SK-N-SH treated with all-trans-retinoic acid at 6 μM for 48 hours (cell line): ENCODE measurements around the gene ADAM8.

Experiments
- ATAC-seq: fragments of 200-7000 bp; cut with Tn5 transposase; 3 replicates; pipeline ENCODE4 v1.9.1; 2020; ENCODE audit warnings: mild to moderate bottlenecking, moderate library complexity
- ARNTL ChIP-seq: fragments of 450-650 bp; formaldehyde crosslinking; IDR thresholded peaks from 2 replicates; pipeline ENCODE4 v1.5.0; 2020; ENCODE audit warnings: low read depth, mild to moderate bottlenecking, moderate library complexity, borderline replicate concordance
- BACH2 ChIP-seq: fragments of 250-450 bp; sonication (Bioruptor Pico); IDR thresholded peaks from 2 replicates; pipeline ENCODE4 v1.9.0; 2021; ENCODE audit warnings: mild to moderate bottlenecking, borderline replicate concordance
- CSDC2 ChIP-seq: fragments of 250-450 bp; sonication (Bioruptor Pico); IDR thresholded peaks from 2 replicates; pipeline ENCODE4 v1.5.0; 2020; ENCODE audit warnings: mild to moderate bottlenecking, moderate library complexity
- ESRRG ChIP-seq: fragments of 250-450 bp; sonication (Bioruptor Pico); IDR thresholded peaks from 2 replicates; pipeline ENCODE4 v1.6.1; 2021; ENCODE audit warnings: mild to moderate bottlenecking
- ISL1 ChIP-seq: fragments of 250-450 bp; sonication (Bioruptor Pico); IDR thresholded peaks from 2 replicates; pipeline ENCODE4 v2.1.2; 2022; ENCODE audit warnings: mild to moderate bottlenecking, moderate library complexity
- OSR1 ChIP-seq: fragments of 250-450 bp; sonication (Bioruptor Pico); IDR thresholded peaks from 2 replicates; pipeline ENCODE4 v1.8.0; 2022; ENCODE audit warnings: moderate library complexity, mild to moderate bottlenecking, inconsistent platforms
- POU6F1 ChIP-seq: fragments of 250-450 bp; sonication (Bioruptor Pico); IDR thresholded peaks from 2 replicates; pipeline ENCODE4 v1.8.0; 2021; ENCODE audit warnings: low read depth, mild to moderate bottlenecking, moderate library complexity, borderline replicate concordance
- RARB ChIP-seq: fragments of 250-450 bp; sonication (Bioruptor Pico); IDR thresholded peaks from 2 replicates; pipeline ENCODE4 v1.8.0; 2021; ENCODE audit warnings: mild to moderate bottlenecking, moderate library complexity
- SNAI2 ChIP-seq: fragments of 250-450 bp; sonication (Bioruptor Pico); IDR thresholded peaks from 2 replicates; pipeline ENCODE4 v1.5.0; 2020; ENCODE audit warnings: mild to moderate bottlenecking, moderate library complexity
- TCF4 ChIP-seq: fragments of 250-450 bp; sonication (Bioruptor Pico); IDR thresholded peaks from 2 replicates; pipeline ENCODE4 v1.8.0; 2021; ENCODE audit warnings: mild to moderate bottlenecking, moderate library complexity, borderline replicate concordance
- TOX ChIP-seq: fragments of 250-450 bp; sonication (Bioruptor Pico); IDR thresholded peaks from 2 replicates; pipeline ENCODE4 v1.8.0; 2021; ENCODE audit warnings: mild to moderate bottlenecking, moderate library complexity, borderline replicate concordance
- ZC3H10 ChIP-seq: fragments of 250-450 bp; sonication (Bioruptor Pico); IDR thresholded peaks from 2 replicates; pipeline ENCODE4 v1.5.1; 2021; ENCODE audit warnings: mild to moderate bottlenecking, moderate library complexity
- ZNF565 ChIP-seq: fragments of 450-650 bp; formaldehyde crosslinking; conservative IDR thresholded peaks from 2 replicates; pipeline ENCODE4 v1.5.0; 2020; ENCODE audit warnings: low read depth, mild to moderate bottlenecking, moderate library complexity
- ZNF70 ChIP-seq: fragments of 450-650 bp; formaldehyde crosslinking; IDR thresholded peaks from 2 replicates; pipeline ENCODE4 v1.5.0; 2020; ENCODE audit warnings: mild to moderate bottlenecking, moderate library complexity
- ZNF8 ChIP-seq: fragments of 450-650 bp; formaldehyde crosslinking; IDR thresholded peaks from 2 replicates; pipeline ENCODE4 v1.5.0; 2020; ENCODE audit warnings: mild to moderate bottlenecking, moderate library complexity
- TF ChIP-seq, protein P1 (sequence below): fragments of 250-450 bp; sonication (Bioruptor Pico); IDR thresholded peaks from 2 replicates; pipeline ENCODE4 v1.5.1; 2021; ENCODE audit warnings: mild to moderate bottlenecking, moderate library complexity
- TF ChIP-seq, protein P2 (sequence below): fragments of 250-450 bp; sonication (Bioruptor Pico); IDR thresholded peaks from 2 replicates; pipeline ENCODE4 v1.5.1; 2020; ENCODE audit warnings: low read depth, mild to moderate bottlenecking, moderate library complexity
- TF ChIP-seq, protein P3 (sequence below): fragments of 250-450 bp; sonication (Bioruptor Pico); IDR thresholded peaks from 2 replicates; pipeline ENCODE4 v1.5.0; 2020; ENCODE audit warnings: mild to moderate bottlenecking, moderate library complexity

ADAM8 gene

GRCh38 chr10:133245439-133246235 is 31.0 kb downstream of the ADAM8 start:
- ATAC-seq, result no peak
- no peak for TF ChIP-seq ZNF8 (CRISPR knock-in tag)
- no peak for TF ChIP-seq OSR1
- no peak for TF ChIP-seq CSDC2 (CRISPR knock-in tag)
- TF ChIP-seq, protein P1, sequence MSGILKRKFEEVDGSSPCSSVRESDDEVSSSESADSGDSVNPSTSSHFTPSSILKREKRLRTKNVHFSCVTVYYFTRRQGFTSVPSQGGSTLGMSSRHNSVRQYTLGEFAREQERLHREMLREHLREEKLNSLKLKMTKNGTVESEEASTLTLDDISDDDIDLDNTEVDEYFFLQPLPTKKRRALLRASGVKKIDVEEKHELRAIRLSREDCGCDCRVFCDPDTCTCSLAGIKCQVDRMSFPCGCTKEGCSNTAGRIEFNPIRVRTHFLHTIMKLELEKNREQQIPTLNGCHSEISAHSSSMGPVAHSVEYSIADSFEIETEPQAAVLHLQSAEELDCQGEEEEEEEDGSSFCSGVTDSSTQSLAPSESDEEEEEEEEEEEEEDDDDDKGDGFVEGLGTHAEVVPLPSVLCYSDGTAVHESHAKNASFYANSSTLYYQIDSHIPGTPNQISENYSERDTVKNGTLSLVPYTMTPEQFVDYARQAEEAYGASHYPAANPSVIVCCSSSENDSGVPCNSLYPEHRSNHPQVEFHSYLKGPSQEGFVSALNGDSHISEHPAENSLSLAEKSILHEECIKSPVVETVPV (CRISPR knock-in tag), result no peak
- TF ChIP-seq ZNF565 (CRISPR knock-in tag), result no peak
- TF ChIP-seq RARB (CRISPR knock-in tag), result no peak
- no peak for TF ChIP-seq SNAI2
- no peak for TF ChIP-seq ESRRG (CRISPR knock-in tag)
- TF ChIP-seq ZC3H10, result no peak
- no peak for TF ChIP-seq TCF4 (CRISPR knock-in tag)
- TF ChIP-seq BACH2 (CRISPR knock-in tag), result no peak
- TF ChIP-seq, protein P2, sequence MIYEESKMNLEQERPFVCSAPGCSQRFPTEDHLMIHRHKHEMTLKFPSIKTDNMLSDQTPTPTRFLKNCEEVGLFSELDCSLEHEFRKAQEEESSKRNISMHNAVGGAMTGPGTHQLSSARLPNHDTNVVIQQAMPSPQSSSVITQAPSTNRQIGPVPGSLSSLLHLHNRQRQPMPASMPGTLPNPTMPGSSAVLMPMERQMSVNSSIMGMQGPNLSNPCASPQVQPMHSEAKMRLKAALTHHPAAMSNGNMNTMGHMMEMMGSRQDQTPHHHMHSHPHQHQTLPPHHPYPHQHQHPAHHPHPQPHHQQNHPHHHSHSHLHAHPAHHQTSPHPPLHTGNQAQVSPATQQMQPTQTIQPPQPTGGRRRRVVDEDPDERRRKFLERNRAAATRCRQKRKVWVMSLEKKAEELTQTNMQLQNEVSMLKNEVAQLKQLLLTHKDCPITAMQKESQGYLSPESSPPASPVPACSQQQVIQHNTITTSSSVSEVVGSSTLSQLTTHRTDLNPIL (CRISPR knock-in tag), result no peak
- no peak for TF ChIP-seq ARNTL
- TF ChIP-seq, protein P3, sequence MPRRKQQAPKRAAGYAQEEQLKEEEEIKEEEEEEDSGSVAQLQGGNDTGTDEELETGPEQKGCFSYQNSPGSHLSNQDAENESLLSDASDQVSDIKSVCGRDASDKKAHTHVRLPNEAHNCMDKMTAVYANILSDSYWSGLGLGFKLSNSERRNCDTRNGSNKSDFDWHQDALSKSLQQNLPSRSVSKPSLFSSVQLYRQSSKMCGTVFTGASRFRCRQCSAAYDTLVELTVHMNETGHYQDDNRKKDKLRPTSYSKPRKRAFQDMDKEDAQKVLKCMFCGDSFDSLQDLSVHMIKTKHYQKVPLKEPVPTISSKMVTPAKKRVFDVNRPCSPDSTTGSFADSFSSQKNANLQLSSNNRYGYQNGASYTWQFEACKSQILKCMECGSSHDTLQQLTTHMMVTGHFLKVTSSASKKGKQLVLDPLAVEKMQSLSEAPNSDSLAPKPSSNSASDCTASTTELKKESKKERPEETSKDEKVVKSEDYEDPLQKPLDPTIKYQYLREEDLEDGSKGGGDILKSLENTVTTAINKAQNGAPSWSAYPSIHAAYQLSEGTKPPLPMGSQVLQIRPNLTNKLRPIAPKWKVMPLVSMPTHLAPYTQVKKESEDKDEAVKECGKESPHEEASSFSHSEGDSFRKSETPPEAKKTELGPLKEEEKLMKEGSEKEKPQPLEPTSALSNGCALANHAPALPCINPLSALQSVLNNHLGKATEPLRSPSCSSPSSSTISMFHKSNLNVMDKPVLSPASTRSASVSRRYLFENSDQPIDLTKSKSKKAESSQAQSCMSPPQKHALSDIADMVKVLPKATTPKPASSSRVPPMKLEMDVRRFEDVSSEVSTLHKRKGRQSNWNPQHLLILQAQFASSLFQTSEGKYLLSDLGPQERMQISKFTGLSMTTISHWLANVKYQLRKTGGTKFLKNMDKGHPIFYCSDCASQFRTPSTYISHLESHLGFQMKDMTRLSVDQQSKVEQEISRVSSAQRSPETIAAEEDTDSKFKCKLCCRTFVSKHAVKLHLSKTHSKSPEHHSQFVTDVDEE, result no peak

GRCh38 chr10:133243593-133243992 is 33.1 kb downstream of the ADAM8 start:
- no peak; the same call in 2 of the 3 replicates for ATAC-seq
- TF ChIP-seq ZC3H10 (no peak), SNAI2 (no peak), CSDC2 (CRISPR knock-in tag) (no peak), ZNF70 (CRISPR knock-in tag) (no peak), BACH2 (CRISPR knock-in tag) (no peak), TOX (CRISPR knock-in tag) (no peak), RARB (CRISPR knock-in tag) (no peak), POU6F1 (CRISPR knock-in tag) (no peak), ARNTL (no peak), ISL1 (CRISPR knock-in tag) (no peak)
- TF ChIP-seq, protein P3, result no peak
- TF ChIP-seq, protein P1 (CRISPR knock-in tag), result no peak
- TF ChIP-seq, all 23 proteins: peak for 0
